GM18909 (cell line): Measurements from ENCODE around the gene PHF21A.
"Not testable (repeated sequence)": the region's sequence is repeated elsewhere in the genome, so short reads cannot be mapped to it uniquely, and the experiment has no call there.

Experiments used
- ATAC-seq: cut with Tn5 transposase; IDR thresholded peaks from one replicate; pipeline ENCODE4 v1.9.1; 2021; ENCODE audit warnings: mild to moderate bottlenecking; ENCODE audit not compliant: unreplicated experiment, poor library complexity

PHF21A gene

GRCh38 chr11:46045811-46046210, 75.4 kb downstream of the PHF21A start:
- ATAC-seq = no peak

- ATAC-seq = no peak
These were observed 76.7 kb downstream of the PHF21A start for GRCh38 chr11:46044601-46045000.

GRCh38 chr11:46039990-46040389, 81.3 kb downstream of the PHF21A start:
- ATAC-seq = no peak

- ATAC-seq = no peak
These were observed 82.7 kb downstream of the PHF21A start for GRCh38 chr11:46038529-46038928.

DNA sequence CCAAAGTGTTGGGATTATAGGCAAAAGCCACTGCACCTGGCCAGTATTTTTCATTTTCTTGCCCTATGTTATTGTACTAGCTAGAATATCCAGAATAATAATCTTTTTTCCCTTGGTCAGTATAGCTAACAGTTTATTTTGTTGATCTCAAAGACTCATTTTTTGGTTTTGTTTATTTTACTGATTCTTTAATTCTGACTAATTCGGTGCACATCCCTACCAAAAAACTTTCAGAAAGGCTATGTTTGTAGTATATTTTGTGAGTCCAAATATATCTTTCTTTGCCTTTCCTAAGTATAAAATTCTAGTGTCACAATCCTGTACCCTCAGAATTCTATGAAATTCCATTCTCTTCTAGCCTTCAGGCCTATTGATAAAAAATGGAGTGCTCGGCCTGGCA, 84.3 kb downstream of the PHF21A start:
- ATAC-seq = no peak

DNA sequence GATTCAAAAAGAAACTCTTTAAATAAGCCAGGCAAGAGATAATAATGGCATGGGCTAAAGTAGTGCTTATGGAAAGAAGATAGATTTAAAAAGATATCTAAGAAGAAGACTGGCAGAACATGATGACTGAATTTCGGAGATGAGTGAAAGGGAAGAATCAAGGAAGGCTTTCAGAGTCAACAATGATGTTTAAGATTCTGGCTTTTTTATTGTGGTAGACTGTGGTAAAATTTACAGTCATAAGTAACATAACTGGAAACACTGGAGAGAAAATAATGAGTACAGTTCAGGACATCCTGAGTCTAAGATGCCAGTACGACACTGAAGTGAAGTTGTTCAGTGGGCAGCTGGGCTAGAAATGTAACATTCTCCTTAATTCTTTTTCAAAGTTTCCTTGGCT, 85.2 kb downstream of the PHF21A start:
- no peak for ATAC-seq

DNA sequence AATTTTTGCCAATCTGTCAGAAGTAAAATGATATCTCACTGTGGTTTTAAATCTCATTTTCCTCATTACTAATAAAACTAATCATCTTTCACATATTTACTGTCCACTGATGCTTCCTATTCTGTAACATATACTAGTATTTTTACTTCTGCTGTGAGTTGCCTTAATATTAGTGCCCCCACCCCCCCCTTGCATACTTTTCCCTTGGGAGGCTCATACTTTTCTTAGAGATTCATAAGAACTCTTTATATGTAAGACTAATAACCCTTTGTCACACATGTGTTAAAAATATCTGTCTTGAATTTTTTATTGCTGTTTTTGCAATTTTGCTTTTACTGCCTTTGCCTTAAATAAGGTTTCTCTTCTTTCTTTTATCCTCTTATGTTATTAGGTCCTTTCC, 87.2 kb downstream of the PHF21A start:
- no peak for ATAC-seq

DNA sequence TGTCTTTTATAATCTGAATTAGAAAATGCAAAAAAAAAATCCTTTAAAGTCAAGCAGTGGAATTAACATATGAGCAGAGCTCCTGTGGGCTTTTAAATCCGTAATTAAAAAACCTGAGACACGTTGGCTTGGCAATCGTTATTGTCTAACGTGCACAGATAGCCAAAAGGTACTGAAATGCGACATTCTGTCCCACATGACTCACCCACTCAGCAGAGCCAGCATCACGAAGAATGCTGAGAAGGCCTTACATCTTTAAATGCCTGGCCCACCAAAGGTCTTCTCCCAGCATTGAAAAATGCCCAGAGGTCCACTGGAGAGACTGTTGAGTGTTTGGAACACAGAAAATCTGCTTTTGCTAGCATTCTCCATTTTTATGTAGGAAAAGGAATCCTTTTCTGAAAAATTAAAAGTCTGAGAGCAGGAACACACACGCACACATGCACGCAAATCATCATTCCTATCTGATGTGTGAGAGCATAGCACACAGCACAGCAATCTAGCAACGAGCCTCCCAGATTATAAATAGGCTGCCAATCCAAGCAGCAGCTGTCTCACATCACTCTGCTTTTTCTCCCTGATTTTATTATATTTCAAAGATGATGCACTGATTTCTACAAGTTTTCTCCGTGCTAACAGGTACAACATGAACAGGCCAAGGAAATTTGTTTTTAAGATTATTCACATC, 94.5 kb downstream of the PHF21A start:
- no peak for ATAC-seq

DNA sequence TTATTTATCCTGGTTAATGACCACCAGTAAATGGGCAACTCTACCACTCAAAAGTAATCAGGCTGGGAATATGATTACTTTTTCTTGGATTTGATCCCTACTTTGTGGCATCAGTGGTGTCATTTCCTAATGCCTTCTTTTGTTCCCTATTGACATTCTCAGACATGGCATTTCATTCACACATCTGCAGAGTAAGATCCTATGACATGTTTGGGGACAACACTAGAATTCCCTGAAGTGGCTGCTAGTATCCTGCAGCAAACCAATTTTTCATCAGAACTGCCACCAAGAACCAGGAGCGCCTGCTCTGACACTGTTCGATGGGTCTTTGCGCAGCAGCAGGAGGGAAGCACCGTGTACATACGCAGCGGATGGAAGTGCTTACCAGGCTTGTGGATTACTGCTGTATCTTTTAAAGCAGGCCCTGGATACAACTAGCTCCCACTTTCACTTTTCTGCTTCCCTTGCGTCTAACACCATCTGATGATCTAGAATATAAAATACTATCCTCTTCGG, 101.1 kb downstream of the PHF21A start:
- no peak for ATAC-seq

DNA sequence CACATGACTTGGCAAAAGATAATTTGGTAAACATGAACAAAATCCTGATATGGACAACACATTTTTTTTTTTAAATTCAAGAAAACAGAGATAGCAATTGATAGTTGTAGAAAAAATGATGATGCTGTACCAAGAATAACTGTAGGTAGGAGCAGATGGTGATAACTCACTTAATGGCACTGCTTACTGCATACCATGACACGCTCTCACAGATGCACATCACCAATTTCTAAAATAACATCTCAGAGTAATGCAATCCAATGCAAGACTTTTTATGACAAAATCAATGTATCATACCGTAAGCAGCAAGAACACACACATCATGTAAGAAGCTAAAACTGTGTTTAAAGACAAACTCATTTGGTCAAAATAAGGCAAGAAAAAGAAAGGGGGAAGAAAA, 102.6 kb downstream of the PHF21A start:
- ATAC-seq = no peak

GRCh38 chr11:46017341-46017740, 103.9 kb downstream of the PHF21A start:
- no peak for ATAC-seq

DNA sequence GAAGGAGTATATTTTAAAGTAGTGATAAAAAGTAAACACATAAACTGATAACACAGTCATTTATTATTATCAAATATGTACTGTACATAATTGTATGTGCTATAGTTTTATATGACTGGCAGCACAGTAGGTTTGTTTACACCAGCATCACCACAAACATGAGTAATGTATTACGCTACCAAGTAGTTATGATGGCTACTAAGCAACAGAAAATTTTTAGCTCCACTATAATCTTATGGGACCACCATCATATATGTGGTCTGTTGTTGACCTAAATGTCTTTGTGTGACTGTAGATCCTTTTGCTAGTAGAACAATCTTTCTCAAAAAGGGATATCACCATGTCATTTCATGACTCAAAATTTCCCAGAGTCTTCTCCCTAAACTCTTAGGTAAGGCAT, 105.3 kb downstream of the PHF21A start:
- no peak for ATAC-seq

GRCh38 chr11:46014168-46014567, 107.1 kb downstream of the PHF21A start:
- ATAC-seq = not testable (repeated sequence)

DNA sequence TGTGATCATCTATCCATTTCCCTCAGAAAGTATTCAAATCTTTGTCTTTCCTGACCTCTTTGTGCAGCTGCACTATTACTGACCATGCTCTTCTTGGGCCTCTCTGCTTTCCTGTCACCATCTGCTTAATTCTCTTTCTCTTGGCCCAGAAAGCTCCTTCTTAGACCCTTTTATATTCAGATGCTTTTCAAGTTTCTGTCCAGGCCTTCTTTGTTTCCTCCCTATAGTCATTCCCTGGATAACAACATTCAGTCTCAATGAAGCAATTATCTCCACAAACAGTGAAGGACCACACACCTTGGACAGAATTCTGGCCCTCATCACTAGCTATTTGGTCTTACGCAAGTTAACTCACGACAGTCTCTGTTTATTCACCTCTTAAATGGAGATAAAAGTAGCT, 109.1 kb downstream of the PHF21A start:
- no peak for ATAC-seq

DNA sequence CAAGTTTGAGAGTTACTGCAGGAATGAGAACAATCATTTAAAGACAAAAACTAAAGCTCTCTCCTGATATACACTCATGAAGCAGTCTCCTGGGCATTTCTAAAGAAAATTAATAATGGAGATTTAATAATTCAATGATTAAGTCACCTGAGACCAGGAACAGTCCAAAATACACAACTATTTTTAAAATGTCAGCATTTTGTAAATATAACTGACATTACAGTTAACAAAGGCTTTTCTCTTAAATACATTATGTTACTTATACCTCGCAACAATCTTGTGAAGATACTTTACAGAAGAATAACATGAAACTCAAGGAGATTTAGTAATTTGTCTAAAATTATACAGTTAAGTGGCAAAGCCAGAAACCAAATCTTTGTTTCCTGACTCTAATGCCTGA, 111.2 kb downstream of the PHF21A start:
- no peak for ATAC-seq

- no peak for ATAC-seq
These were observed 111.6 kb downstream of the PHF21A start for GRCh38 chr11:46009647-46010046.

DNA sequence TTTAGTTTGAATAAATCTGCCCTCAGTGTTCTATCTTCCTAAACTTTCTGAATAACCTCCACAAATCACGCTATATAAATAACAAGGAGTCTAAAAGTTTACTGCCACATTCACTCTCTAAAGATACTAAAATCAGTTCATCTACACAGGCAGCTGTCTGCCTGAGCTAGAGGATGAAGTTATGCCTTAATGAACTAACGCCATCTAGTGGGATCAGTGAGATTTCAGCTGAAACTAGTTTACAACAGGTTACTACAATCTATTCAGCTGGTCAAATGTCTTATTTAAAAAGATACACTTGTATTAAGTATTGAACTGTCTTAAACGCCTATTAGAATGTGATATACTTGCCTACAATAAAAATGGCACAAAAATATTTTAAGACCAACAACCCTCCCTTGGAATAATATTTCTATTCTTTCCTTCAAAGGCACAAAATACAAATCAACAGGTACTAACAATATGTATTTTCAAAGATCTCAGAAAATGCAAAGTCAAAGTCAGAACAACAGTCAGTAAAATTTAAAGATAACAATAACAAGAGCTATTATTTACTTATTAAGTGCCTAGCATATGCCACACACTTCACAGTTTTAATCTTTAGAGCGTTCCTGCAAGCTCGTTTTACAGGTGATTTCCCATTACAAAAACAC, 114.7 kb downstream of the PHF21A start:
- ATAC-seq = no peak

DNA sequence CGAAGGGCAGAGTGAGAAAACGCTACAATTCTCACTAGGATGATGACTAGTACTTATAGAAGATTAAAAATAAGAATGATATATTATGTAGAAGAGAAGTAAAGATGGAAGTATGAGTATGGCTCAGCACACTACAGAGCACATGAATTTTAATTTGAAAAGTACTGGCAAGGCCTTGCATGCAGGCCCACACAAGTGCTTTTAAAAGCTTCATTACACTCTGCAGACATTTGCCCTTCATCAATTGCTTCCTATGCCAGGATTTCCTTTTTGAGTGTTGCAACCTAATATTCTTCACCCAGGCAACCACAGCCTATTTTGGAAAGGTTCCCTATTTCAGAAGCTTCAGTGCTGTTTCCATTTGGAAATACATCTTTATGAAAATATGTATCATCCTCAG, 117.7 kb downstream of the PHF21A start:
- no peak for ATAC-seq

- no peak for ATAC-seq
These were observed 119.1 kb downstream of the PHF21A start for GRCh38 chr11:46002189-46002588.

DNA sequence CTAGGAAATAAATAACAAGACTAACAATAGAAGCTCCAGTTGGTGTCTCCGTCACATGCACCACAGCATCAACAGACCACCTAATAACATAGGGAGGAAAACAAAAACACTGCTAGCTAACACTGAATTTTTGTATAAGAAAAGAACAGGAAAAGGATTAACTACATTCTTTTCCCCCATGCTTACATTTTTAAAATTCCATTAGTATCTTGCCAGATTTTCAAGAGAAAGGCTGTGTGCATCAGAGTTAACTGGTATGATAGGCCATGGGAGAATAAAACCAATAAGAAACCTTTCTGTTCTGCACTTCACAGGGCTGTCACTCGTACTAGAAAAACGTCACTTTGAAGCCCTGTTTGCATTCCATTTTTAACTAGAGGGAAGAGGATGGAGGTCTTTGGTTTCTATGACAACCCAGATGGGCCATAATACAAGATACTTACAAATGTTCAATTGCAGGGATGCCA, 119.8 kb downstream of the PHF21A start:
- ATAC-seq = no peak

DNA sequence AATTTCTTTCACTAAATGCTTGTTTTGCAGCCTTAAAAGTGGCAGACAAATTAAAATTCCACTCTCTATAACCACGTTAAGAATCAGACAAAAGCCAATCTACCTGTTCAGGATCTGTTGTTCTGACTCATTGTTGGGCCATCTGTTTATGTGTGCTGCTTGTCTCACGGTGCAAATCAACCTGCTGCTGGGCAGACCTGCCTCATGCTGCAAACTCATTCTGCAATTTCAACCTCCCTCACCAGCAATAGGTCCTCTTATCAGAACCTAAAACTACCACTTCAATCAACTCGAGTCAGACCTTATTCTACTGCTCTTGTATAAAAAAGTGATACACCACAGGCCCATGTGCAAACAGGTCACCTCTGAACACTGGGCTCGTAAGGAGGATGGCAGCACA, 123.7 kb downstream of the PHF21A start:
- ATAC-seq = no peak

- no peak for ATAC-seq
These were observed 125.9 kb downstream of the PHF21A start for GRCh38 chr11:45995342-45995734.
